Panc1 (cell line): Measurements from ENCODE around the gene RNF212.

Source experiments
- CTCF ChIP-seq: fragments of 450-650 bp; IDR thresholded peaks from 2 replicates; pipeline ENCODE4 v1.5.1; 2017; ENCODE audit warnings: mild to moderate bottlenecking
- POLR2AphosphoS5 ChIP-seq: IDR thresholded peaks from 2 replicates; pipeline ENCODE4 v1.6.1; 2012; ENCODE audit warnings: mild to moderate bottlenecking, low read depth, low read length, moderate library complexity
- REST ChIP-seq, 2 experiments: IDR thresholded peaks; 2 replicates each; pipeline ENCODE4 v1.6.1; 2011 to 2012; ENCODE audit warnings: low read depth in 2 of 2, control low read depth in 1 of 2, low read length in 1 of 2, mild to moderate bottlenecking in 1 of 2, moderate library complexity in 1 of 2; ENCODE audit not compliant: insufficient read depth in 1 of 2
- TCF7L2 ChIP-seq: IDR thresholded peaks from 2 replicates; pipeline ENCODE4 v1.6.1; 2011; ENCODE audit warnings: mild to moderate bottlenecking, low read depth, low read length, inconsistent platforms

- no peak for TF ChIP-seq CTCF
- no peak for TF ChIP-seq REST (IDR thresholded peaks at IDR 0.05; ENCODE audit: insufficient read depth in 1 of 2, low read depth in 2 of 2, low read length in 1 of 2)
- no peak for TF ChIP-seq POLR2AphosphoS5
- no peak for TF ChIP-seq TCF7L2
Observed at GRCh38 chr4:1056671-1057402, 56.5 kb downstream of the RNF212 start.
